Activated CD4-positive, alpha-beta T cell treated with anti-CD3 and anti-CD28 coated beads, Interleukin-2, amount 10 ng/mL, durations not matched to agents 24 days and 14 days (primary cell): ENCODE results near the gene LRP1B. TPM values are rescaled to one million over a fixed set of nuclear protein-coding genes. Genes with fewer than 3 reads are reported as not detected.
"Not testable (repeated sequence)": the region's sequence is repeated elsewhere in the genome, so short reads cannot be mapped to it uniquely, and the experiment has no call there.

Experiments
- DNase-seq: peaks from one replicate; pipeline ENCODE4 v3.0.0; 2022
- H3K27ac Mint-ChIP-seq: one replicate; pipeline ENCODE4 v1.8.0; 2022; ENCODE audit warnings: mild to moderate bottlenecking, mixed read lengths
- H3K27me3 Mint-ChIP-seq: one replicate; pipeline ENCODE4 v1.8.0; 2022; ENCODE audit warnings: mixed read lengths
- H3K36me3 Mint-ChIP-seq: one replicate; pipeline ENCODE4 v1.8.0; 2022; ENCODE audit warnings: low read depth, mild to moderate bottlenecking, mixed read lengths
- H3K4me1 Mint-ChIP-seq: one replicate; pipeline ENCODE4 v1.8.0; 2021; ENCODE audit warnings: mixed read lengths
- H3K4me3 Mint-ChIP-seq: one replicate; pipeline ENCODE4 v1.8.0; 2022; ENCODE audit warnings: mild to moderate bottlenecking, moderate library complexity, mixed read lengths
- H3K9me3 Mint-ChIP-seq: one replicate; pipeline ENCODE4 v1.8.0; 2021; ENCODE audit warnings: mixed read lengths
- intact Hi-C: fragments of 100-400 bp; cut with micrococcal nuclease; formaldehyde crosslinking; loops from one replicate; pipeline ENCODE4 v1.15.1; 2023
- total RNA-seq: library from RNA; stranded (reverse); gene quantifications from 2 replicates; pipeline ENCODE4 v1.2.3, GENCODE V29; 2022

LRP1B gene
- total RNA-seq, 1 donor from 2014 or later = not detected

GRCh38 chr2:140465301-140465700, 1665.5 kb downstream of the LRP1B start:
- no peaks in the 10 kb centered on the region for H3K36me3 Mint-ChIP-seq
- H3K4me3 Mint-ChIP-seq = no peak overlapping the region
- DNase-seq = no peak
- no peak overlapping the region for H3K27ac Mint-ChIP-seq
- H3K4me1 Mint-ChIP-seq = no peaks in the 10 kb centered on the region
- no peaks in the 10 kb centered on the region for H3K27me3 Mint-ChIP-seq
- intact Hi-C loops = no loop called here
- no peaks in the 10 kb centered on the region for H3K9me3 Mint-ChIP-seq

- Mint-ChIP-seq H3K27me3 (no peaks in the 10 kb centered on the region), H3K27ac (no peak overlapping the region), H3K4me3 (no peak overlapping the region), H3K36me3 (no peaks in the 10 kb centered on the region), H3K4me1 (no peaks in the 10 kb centered on the region), H3K9me3 (no peaks in the 10 kb centered on the region)
- no peak for DNase-seq
- intact Hi-C loops = no loop called here
Observed at GRCh38 chr2:140462990-140463389, 1667.8 kb downstream of the LRP1B start.

- DNase-seq = no peak
- Mint-ChIP-seq H3K36me3 (no peaks in the 10 kb centered on the region), H3K4me3 (no peak overlapping the region)
Observed at GRCh38 chr2:140457483-140457882, 1673.3 kb downstream of the LRP1B start.

GRCh38 chr2:140455315-140455714, 1675.5 kb downstream of the LRP1B start:
- no peaks in the 10 kb centered on the region for H3K9me3 Mint-ChIP-seq
- DNase-seq = no peak
- H3K36me3 Mint-ChIP-seq = no peaks in the 10 kb centered on the region
- no peak overlapping the region for H3K4me3 Mint-ChIP-seq
- intact Hi-C loops = no loop called here
- no peaks in the 10 kb centered on the region for H3K4me1 Mint-ChIP-seq
- no peaks in the 10 kb centered on the region for H3K27me3 Mint-ChIP-seq
- H3K27ac Mint-ChIP-seq = no peak overlapping the region

More at GRCh38 chr2:140457483-140457882, 1673.3 kb downstream of the LRP1B start:
- H3K27me3 Mint-ChIP-seq = no peaks in the 10 kb centered on the region
- no peaks in the 10 kb centered on the region for H3K9me3 Mint-ChIP-seq
- H3K27ac Mint-ChIP-seq = no peak overlapping the region
- H3K4me1 Mint-ChIP-seq = no peaks in the 10 kb centered on the region
- intact Hi-C loops = no loop called here

GRCh38 chr2:140454717-140455116, 1676.1 kb downstream of the LRP1B start:
- Mint-ChIP-seq H3K4me3 (no peak overlapping the region), H3K36me3 (no peaks in the 10 kb centered on the region), H3K27ac (no peak overlapping the region), H3K27me3 (no peaks in the 10 kb centered on the region), H3K9me3 (no peaks in the 10 kb centered on the region), H3K4me1 (no peaks in the 10 kb centered on the region)
- DNase-seq = no peak
- intact Hi-C loops = no loop called here

- H3K4me1 Mint-ChIP-seq = no peaks in the 10 kb centered on the region
- no peaks in the 10 kb centered on the region for H3K27me3 Mint-ChIP-seq
- no peak overlapping the region for H3K27ac Mint-ChIP-seq
- no peak for DNase-seq
- intact Hi-C loops = no loop called here
- H3K4me3 Mint-ChIP-seq = no peak overlapping the region
- H3K36me3 Mint-ChIP-seq = no peaks in the 10 kb centered on the region
- no peaks in the 10 kb centered on the region for H3K9me3 Mint-ChIP-seq
Observed at GRCh38 chr2:140451324-140451723, 1679.5 kb downstream of the LRP1B start.

- intact Hi-C loops = no loop called here
- no peaks in the 10 kb centered on the region for H3K4me1 Mint-ChIP-seq
- no peak overlapping the region for H3K27ac Mint-ChIP-seq
Observed at GRCh38 chr2:140442319-140442718, 1688.5 kb downstream of the LRP1B start.

GRCh38 chr2:140440815-140441214, 1690.0 kb downstream of the LRP1B start:
- Mint-ChIP-seq H3K36me3 (no peaks in the 10 kb centered on the region), H3K4me3 (no peak overlapping the region), H3K27ac (no peak overlapping the region), H3K4me1 (no peaks in the 10 kb centered on the region), H3K27me3 (no peaks in the 10 kb centered on the region), H3K9me3 (no peaks in the 10 kb centered on the region)
- no peak for DNase-seq
- intact Hi-C loops = no loop called here

More at GRCh38 chr2:140442319-140442718, 1688.5 kb downstream of the LRP1B start:
- Mint-ChIP-seq H3K27me3 (no peaks in the 10 kb centered on the region), H3K36me3 (no peaks in the 10 kb centered on the region), H3K9me3 (no peaks in the 10 kb centered on the region), H3K4me3 (no peak overlapping the region)
- DNase-seq = no peak

- DNase-seq = no peak
- H3K4me3 Mint-ChIP-seq = no peak overlapping the region
- no peaks in the 10 kb centered on the region for H3K4me1 Mint-ChIP-seq
- no peak overlapping the region for H3K27ac Mint-ChIP-seq
- intact Hi-C loops = no loop called here
- no peaks in the 10 kb centered on the region for H3K9me3 Mint-ChIP-seq
- H3K27me3 Mint-ChIP-seq = no peaks in the 10 kb centered on the region
- no peaks in the 10 kb centered on the region for H3K36me3 Mint-ChIP-seq
Observed at GRCh38 chr2:140436936-140437335, 1693.9 kb downstream of the LRP1B start.

- H3K9me3 Mint-ChIP-seq, DNase-seq, H3K27me3 Mint-ChIP-seq, H3K4me3 Mint-ChIP-seq, intact Hi-C loops, H3K27ac Mint-ChIP-seq, H3K4me1 Mint-ChIP-seq, H3K36me3 Mint-ChIP-seq: not testable (repeated sequence)
Observed at GRCh38 chr2:140427033-140427432, 1703.8 kb downstream of the LRP1B start.

- no peaks in the 10 kb centered on the region for H3K27me3 Mint-ChIP-seq
Observed at GRCh38 chr2:140424471-140424870, 1706.3 kb downstream of the LRP1B start.

GRCh38 chr2:140422759-140423158, 1708.1 kb downstream of the LRP1B start:
- intact Hi-C loops = no loop called here
- no peaks in the 10 kb centered on the region for H3K4me1 Mint-ChIP-seq
- no peaks in the 10 kb centered on the region for H3K27me3 Mint-ChIP-seq
- no peaks in the 10 kb centered on the region for H3K36me3 Mint-ChIP-seq
- no peak overlapping the region for H3K4me3 Mint-ChIP-seq
- H3K27ac Mint-ChIP-seq = no peak overlapping the region
- H3K9me3 Mint-ChIP-seq = peaks cover 11% of the 10 kb centered on the region
- no peak for DNase-seq

More at GRCh38 chr2:140424471-140424870, 1706.3 kb downstream of the LRP1B start:
- intact Hi-C loops = no loop called here
- no peaks in the 10 kb centered on the region for H3K36me3 Mint-ChIP-seq
- H3K27ac Mint-ChIP-seq = no peak overlapping the region
- H3K4me1 Mint-ChIP-seq = no peaks in the 10 kb centered on the region
- no peak for DNase-seq
- peaks cover 7% of the 10 kb centered on the region for H3K9me3 Mint-ChIP-seq
- H3K4me3 Mint-ChIP-seq = no peak overlapping the region

GRCh38 chr2:140417504-140417903, 1713.3 kb downstream of the LRP1B start:
- H3K4me3 Mint-ChIP-seq = no peak overlapping the region
- intact Hi-C loops = no loop called here

GRCh38 chr2:140416577-140416976, 1714.2 kb downstream of the LRP1B start:
- H3K36me3 Mint-ChIP-seq = no peaks in the 10 kb centered on the region
- no peaks in the 10 kb centered on the region for H3K4me1 Mint-ChIP-seq
- intact Hi-C loops = no loop called here
- H3K4me3 Mint-ChIP-seq = no peak overlapping the region
- peaks cover 4% of the 10 kb centered on the region for H3K9me3 Mint-ChIP-seq
- H3K27me3 Mint-ChIP-seq = no peaks in the 10 kb centered on the region
- H3K27ac Mint-ChIP-seq = no peak overlapping the region
- no peak for DNase-seq

More at GRCh38 chr2:140417504-140417903, 1713.3 kb downstream of the LRP1B start:
- H3K36me3 Mint-ChIP-seq = no peaks in the 10 kb centered on the region
- no peak for DNase-seq
- no peaks in the 10 kb centered on the region for H3K4me1 Mint-ChIP-seq
- H3K9me3 Mint-ChIP-seq = peaks cover 7% of the 10 kb centered on the region
- H3K27me3 Mint-ChIP-seq = no peaks in the 10 kb centered on the region
- no peak overlapping the region for H3K27ac Mint-ChIP-seq

GRCh38 chr2:140415035-140415434, 1715.8 kb downstream of the LRP1B start:
- H3K27me3 Mint-ChIP-seq, H3K36me3 Mint-ChIP-seq, H3K4me1 Mint-ChIP-seq, DNase-seq, H3K4me3 Mint-ChIP-seq, H3K27ac Mint-ChIP-seq, H3K9me3 Mint-ChIP-seq, intact Hi-C loops: not testable (repeated sequence)
